T-helper 1 cell treated with Interleukin-12 subunit alpha and Interleukin-12 subunit beta and Interleukin-4 antibody, amounts not matched to agents 30 ng/mL and 1 ng/mL, for 36 hours (primary cell): ENCODE data around the gene NFYB. TPM values are rescaled to one million over a fixed set of nuclear protein-coding genes. Genes with fewer than 3 reads are reported as not detected.
"Not testable (repeated sequence)": the region's sequence is repeated elsewhere in the genome, so short reads cannot be mapped to it uniquely, and the experiment has no call there.

Experiments used
- intact Hi-C: fragments of 100-400 bp; cut with micrococcal nuclease; formaldehyde crosslinking; loops from one replicate; pipeline ENCODE4 v1.15.1; 2024
- total RNA-seq: library from RNA; stranded (reverse); gene quantifications from 2 replicates; pipeline ENCODE4 v1.2.3, GENCODE V29; 2022

NFYB gene
- total RNA-seq, 1 donor from 2014 or later, result 18.4 TPM

- intact Hi-C loops, result not testable (repeated sequence)
Observed at GRCh38 chr12:104163028-104163427, 25.0 kb upstream of the NFYB start.

- intact Hi-C loops, result no loop called here
Observed at GRCh38 chr12:104155711-104156555, 17.9 kb upstream of the NFYB start.

DNA sequence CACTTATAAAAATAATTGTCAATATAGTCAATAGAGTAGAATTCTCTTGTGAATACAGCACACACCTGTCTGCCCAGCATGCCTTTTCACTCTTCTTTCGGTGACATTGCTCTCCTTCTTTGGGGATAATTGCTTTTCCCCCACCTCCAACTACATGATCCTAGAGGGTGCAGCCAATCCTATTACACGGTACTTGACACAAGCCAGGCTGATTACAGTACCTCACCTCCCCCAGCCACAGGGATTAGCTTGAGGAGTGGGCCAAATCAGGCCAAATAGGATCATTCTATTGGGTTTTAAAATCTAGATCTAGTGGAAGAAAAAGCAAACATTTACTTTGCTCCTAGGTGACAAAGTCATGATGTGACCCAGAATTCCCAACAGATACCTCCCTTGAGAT, 16.8 kb upstream of the NFYB start:
- intact Hi-C loops, result no loop called here

GRCh38 chr12:104154286-104154685, 16.3 kb upstream of the NFYB start:
- intact Hi-C loops, result no loop called here

GRCh38 chr12:104152685-104153241, 14.8 kb upstream of the NFYB start:
- intact Hi-C loops, result no loop called here

DNA sequence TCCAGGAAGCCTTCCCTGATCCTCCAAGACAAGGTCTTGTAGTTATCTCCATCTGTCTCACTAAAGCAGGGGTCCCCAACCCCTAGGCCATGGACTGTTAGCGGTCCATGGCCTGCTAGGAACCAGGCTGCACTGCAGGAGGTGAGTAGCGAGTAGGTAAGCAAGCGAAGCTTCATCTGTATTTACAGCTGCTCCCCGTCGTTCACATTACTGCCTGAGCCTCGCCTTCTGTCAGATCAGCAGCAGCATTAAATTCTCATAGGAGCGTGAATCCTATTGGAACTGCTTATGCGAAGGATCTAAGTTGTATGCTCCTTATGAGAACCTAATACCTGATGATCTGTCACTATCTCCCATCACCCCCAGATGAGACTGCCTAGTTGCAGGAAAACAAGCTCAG, 12.4 kb upstream of the NFYB start:
- intact Hi-C loops, result no loop called here

GRCh38 chr12:104147346-104147745, 9.3 kb upstream of the NFYB start:
- intact Hi-C loops, result no loop called here

GRCh38 chr12:104143918-104144317, 5.9 kb upstream of the NFYB start:
- intact Hi-C loops, result no loop called here

GRCh38 chr12:104143002-104143401, 5.0 kb upstream of the NFYB start:
- intact Hi-C loops, result no loop called here

GRCh38 chr12:104142543-104142942, 4.5 kb upstream of the NFYB start:
- intact Hi-C loops, result no loop called here

- intact Hi-C loops, result loop anchor here (1.0 to 10.0 kb wide), 11 partner anchors 74 to 1192 kb away; partner anchors contain the start of genes C12orf75, EID3, HCFC2 and HSP90B1
Observed at GRCh38 chr12:104138797-104139152, 765 bp upstream of the NFYB start.

DNA sequence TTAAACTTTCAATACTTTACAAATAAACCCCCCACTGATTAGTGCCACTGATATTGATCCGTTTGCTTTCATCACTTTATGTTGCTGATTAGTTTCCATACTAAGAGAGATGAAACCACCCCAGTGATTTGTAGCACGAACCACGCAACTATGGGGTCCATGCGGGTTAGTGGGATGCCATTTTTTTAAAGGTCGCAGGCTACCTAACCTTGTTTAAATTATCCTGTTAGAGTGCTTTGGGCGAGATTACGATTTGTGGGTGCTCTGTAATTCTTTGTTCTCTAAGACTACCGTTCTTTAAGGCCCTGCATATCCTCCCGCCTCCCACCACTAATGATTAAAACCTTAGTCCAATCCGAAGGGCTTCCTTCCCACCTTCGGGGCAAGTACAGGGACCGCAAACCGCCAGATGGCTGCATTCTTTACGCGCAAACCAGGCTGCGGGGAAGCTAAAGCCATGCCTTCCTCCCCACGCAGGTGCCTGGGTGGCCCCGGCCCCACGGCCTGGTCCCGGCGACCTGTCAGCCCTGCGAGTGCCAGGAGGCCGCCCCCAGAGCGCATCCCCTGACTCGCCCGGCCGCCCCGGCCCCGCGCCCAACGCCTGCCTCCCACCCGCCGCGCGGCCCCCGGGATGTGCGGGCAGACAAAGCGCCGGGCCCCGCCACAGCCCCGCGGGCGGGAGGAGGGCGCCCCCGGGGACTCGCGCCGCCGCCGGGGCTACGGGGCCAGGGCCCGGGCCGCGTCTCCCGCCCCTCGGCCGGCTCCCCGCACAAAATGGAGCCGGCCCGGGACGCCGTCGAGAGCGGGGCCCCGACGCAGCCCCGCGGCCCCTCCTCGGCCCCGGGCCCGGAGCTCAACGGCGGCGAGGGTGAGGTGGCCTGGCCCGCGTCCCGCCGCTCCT, 759 bp downstream of the NFYB start:
- intact Hi-C loops, result loop anchor here (2.0 to 10.0 kb wide), 4 partner anchors 165 to 548 kb away; partner anchors contain the start of gene EID3

DNA sequence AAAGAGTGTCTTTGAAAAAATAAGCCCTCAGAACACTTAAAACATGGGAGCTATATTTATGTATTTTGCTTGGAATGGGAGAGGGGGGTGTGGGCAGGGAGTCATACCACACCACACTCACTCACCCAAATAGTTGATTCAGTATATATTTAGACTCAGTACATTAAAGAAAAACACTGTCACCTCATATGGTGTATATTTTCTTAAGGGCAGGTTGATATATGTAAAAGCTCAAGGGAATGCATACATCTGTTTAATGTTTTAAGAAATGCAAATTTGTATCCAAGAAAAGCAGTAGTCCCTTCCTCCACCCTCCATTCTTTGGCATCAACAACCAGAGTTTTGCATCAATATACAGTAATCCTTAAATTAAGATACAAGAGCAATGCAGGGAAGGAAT, 1.4 kb downstream of the NFYB start:
- intact Hi-C loops, result loop anchor here (2.0 to 10.0 kb wide), 4 partner anchors 166 to 548 kb away; partner anchors contain the start of gene EID3

GRCh38 chr12:104134882-104135281, 3.1 kb downstream of the NFYB start:
- intact Hi-C loops, result loop anchor here (5.0 to 10.0 kb wide), 3 partner anchors 167 to 550 kb away; partner anchors contain the start of gene EID3

GRCh38 chr12:104133866-104134265, 4.1 kb downstream of the NFYB start:
- intact Hi-C loops, result loop anchor here (10.0 kb wide), 1 partner anchor 551 kb away; no protein-coding TSS in a partner anchor

GRCh38 chr12:104133321-104133720, 4.7 kb downstream of the NFYB start:
- intact Hi-C loops, result loop anchor here (10.0 kb wide), 1 partner anchor 551 kb away; no protein-coding TSS in a partner anchor

- intact Hi-C loops, result loop anchor here (10.0 kb wide), 1 partner anchor 552 kb away; no protein-coding TSS in a partner anchor
Observed at GRCh38 chr12:104132351-104132956, 5.6 kb downstream of the NFYB start.

GRCh38 chr12:104131609-104132008, 6.4 kb downstream of the NFYB start:
- intact Hi-C loops, result loop anchor here (10.0 kb wide), 1 partner anchor 553 kb away; no protein-coding TSS in a partner anchor

- intact Hi-C loops, result loop anchor here (10.0 kb wide), 1 partner anchor 554 kb away; no protein-coding TSS in a partner anchor
Observed at GRCh38 chr12:104130760-104131159, 7.2 kb downstream of the NFYB start.

DNA sequence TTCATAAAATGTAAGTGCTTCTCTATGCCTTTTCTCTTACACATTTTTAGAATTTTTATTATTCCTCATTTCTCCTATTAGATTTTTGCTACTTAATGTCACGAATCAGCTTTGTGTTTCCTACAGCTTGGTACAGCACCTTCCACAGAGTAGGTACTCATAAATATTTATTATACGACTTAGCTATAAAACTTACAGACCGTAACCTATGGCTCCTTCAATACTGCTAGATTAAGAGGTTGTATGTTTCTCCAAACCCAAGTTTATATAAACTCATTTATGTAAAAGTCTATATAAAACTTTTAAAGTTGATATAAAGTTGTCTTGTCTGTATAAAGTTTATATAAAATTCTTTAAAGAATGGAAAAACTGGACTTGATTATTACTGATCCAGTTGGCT, 11.5 kb downstream of the NFYB start:
- intact Hi-C loops, result no loop called here

DNA sequence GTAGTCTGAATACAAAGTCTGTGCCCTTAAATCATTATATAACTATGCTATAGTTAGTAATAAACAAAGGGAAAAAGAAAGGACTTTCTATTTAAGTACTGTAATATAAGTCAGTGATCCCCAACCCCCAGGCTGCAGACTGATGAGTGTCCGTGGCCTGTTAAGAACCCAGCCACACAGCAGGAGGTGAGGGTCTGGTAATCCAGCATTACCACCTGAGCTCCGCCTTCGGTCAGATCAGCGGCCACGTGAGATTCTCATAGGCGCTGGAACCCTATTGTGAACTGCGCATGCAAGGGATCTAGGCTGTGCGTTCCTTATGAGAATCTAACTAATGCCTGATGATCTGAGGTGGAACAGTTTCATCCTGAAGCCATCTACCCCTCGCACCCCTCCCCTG, 15.7 kb downstream of the NFYB start:
- intact Hi-C loops, result no loop called here
